ENCODE results near the gene PLS1. TPM values are rescaled to one million over a fixed set of nuclear protein-coding genes. Genes with fewer than 3 reads are reported as not detected.
A peak's percentile ranks its signal among the peaks of the same experiment; 100 is the strongest.

Gene PLS1
- total and polyA plus RNA-seq, 4 donors = 9.3 to 45.4 (median 18.7) TPM

GRCh38 chr3:142648950-142649349 lies 52.8 kb downstream of the PLS1 start:
- H3K4me1 ChIP-seq (ENCODE audit: control insufficient read depth in 5 of 5, insufficient read depth in 5 of 5, low read length in 5 of 5) = no peaks in the 10 kb centered on the region
- no peak overlapping the region for H3K9ac ChIP-seq (ENCODE audit: insufficient read depth in 1 of 2, low read length in 2 of 2)
- no peak overlapping the region for H3K4me3 ChIP-seq
- no peaks in the 10 kb centered on the region for H3K36me3 ChIP-seq (ENCODE audit: control insufficient read depth in 4 of 4, insufficient read depth in 4 of 4, low read length in 4 of 4)
- H3K27me3 ChIP-seq (ENCODE audit: control insufficient read depth in 3 of 3, insufficient read depth in 3 of 3, low read length in 2 of 3) = no peaks in the 10 kb centered on the region
- DNase-seq (no peak), ATAC-seq (ENCODE audit: insufficient read depth, low FRiP score) (no peak)
- H3K27ac ChIP-seq (ENCODE audit: low read depth in 1 of 2, low read length in 1 of 2) = no peak overlapping the region
- TF ChIP-seq, protein P1, sequence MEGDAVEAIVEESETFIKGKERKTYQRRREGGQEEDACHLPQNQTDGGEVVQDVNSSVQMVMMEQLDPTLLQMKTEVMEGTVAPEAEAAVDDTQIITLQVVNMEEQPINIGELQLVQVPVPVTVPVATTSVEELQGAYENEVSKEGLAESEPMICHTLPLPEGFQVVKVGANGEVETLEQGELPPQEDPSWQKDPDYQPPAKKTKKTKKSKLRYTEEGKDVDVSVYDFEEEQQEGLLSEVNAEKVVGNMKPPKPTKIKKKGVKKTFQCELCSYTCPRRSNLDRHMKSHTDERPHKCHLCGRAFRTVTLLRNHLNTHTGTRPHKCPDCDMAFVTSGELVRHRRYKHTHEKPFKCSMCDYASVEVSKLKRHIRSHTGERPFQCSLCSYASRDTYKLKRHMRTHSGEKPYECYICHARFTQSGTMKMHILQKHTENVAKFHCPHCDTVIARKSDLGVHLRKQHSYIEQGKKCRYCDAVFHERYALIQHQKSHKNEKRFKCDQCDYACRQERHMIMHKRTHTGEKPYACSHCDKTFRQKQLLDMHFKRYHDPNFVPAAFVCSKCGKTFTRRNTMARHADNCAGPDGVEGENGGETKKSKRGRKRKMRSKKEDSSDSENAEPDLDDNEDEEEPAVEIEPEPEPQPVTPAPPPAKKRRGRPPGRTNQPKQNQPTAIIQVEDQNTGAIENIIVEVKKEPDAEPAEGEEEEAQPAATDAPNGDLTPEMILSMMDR (IDR thresholded peaks at IDR 0.05; ENCODE audit: control extremely low read depth, extremely low read depth) = no peak
- no peaks in the 10 kb centered on the region for H3K9me3 ChIP-seq (ENCODE audit: control insufficient read depth in 4 of 4, insufficient read depth in 3 of 4, low read length in 3 of 4)
- WGBS, 2 donors = 94 to 97% methylated on average over 3 of the region's 3 CpGs

DNA sequence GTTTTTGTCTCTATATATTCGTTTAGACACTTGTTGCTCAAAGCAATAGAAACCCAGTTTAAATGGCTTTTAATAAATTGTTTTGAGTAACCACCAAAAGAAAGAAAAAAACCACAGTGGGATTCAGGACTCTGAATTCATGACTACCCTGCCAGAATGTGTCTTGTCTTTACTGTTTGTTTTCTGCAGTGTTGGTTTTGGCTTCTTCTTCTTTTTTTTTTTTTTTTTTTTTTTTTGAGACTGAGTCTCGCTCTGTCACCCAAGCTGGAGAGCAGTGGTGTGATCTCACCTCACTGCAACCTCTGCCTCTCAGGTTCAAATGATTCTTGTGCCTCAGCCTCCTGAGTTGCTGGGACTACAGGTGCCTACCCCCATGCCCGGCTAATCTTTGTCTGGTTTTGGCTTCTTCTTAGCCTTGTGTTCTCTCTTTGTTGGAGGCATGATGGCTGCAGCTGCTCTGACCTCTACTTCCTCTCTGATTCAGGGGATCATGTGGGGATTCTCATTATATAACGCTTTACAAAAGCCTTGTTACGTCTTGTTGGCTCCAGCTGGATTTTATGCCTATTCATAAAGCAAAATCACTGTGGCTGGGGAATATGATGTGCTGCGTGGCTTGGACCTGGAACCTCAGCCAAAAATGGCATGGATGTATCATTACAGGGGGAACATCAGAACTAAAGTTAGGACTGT lies 54.0 kb downstream of the PLS1 start:
- no peak overlapping the region for H3K9ac ChIP-seq (ENCODE audit: insufficient read depth in 1 of 2, low read length in 2 of 2)
- no peaks in the 10 kb centered on the region for H3K9me3 ChIP-seq (ENCODE audit: control insufficient read depth in 4 of 4, insufficient read depth in 3 of 4, low read length in 3 of 4)
- no peaks in the 10 kb centered on the region for H3K36me3 ChIP-seq (ENCODE audit: control insufficient read depth in 4 of 4, insufficient read depth in 4 of 4, low read length in 4 of 4)
- H3K27me3 ChIP-seq (ENCODE audit: control insufficient read depth in 3 of 3, insufficient read depth in 3 of 3, low read length in 2 of 3) = no peaks in the 10 kb centered on the region
- no peak overlapping the region for H3K4me3 ChIP-seq
- no peak for ATAC-seq (ENCODE audit: insufficient read depth, low FRiP score)
- no peaks in the 10 kb centered on the region for H3K4me1 ChIP-seq (ENCODE audit: control insufficient read depth in 5 of 5, insufficient read depth in 5 of 5, low read length in 5 of 5)
- DNase-seq = peak in 2 of 3 donors; percentile 17 to 41
- TF ChIP-seq, protein P1 (IDR thresholded peaks at IDR 0.05; ENCODE audit: control extremely low read depth, extremely low read depth) = no peak
- 56 to 60% methylated on average over 6 of the region's 6 CpGs for WGBS, 2 donors
- H3K27ac ChIP-seq (ENCODE audit: low read depth in 1 of 2, low read length in 1 of 2) = no peak overlapping the region

DNA sequence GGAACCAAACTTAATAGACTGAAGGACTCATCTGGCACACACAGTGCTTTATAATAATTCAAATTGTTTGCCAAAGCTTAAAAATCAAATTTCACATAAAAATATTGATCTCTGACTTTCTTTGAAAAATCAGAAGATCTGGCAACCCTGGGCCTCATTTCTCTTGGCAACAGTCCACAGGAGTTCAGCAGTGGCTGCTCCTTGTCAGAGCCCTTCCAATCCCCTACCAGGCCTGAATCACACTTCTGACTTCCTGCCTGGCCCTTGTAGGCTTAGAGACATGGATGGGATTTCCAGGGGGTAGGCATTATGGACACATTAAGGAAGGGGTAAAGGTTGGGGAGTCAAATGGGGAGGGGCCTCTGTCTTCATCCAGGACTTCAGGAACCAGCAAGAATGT lies 55.5 kb downstream of the PLS1 start:
- no peaks in the 10 kb centered on the region for H3K4me1 ChIP-seq (ENCODE audit: control insufficient read depth in 5 of 5, insufficient read depth in 5 of 5, low read length in 5 of 5)
- no peaks in the 10 kb centered on the region for H3K36me3 ChIP-seq (ENCODE audit: control insufficient read depth in 4 of 4, insufficient read depth in 4 of 4, low read length in 4 of 4)
- no peaks in the 10 kb centered on the region for H3K27me3 ChIP-seq (ENCODE audit: control insufficient read depth in 3 of 3, insufficient read depth in 3 of 3, low read length in 2 of 3)
- TF ChIP-seq, protein P1 (IDR thresholded peaks at IDR 0.05; ENCODE audit: control extremely low read depth, extremely low read depth) = no peak
- no peak overlapping the region for H3K27ac ChIP-seq (ENCODE audit: low read depth in 1 of 2, low read length in 1 of 2)
- ATAC-seq (ENCODE audit: insufficient read depth, low FRiP score) = no peak
- no peaks in the 10 kb centered on the region for H3K9me3 ChIP-seq (ENCODE audit: control insufficient read depth in 4 of 4, insufficient read depth in 3 of 4, low read length in 3 of 4)
- no peak overlapping the region for H3K9ac ChIP-seq (ENCODE audit: insufficient read depth in 1 of 2, low read length in 2 of 2)
- H3K4me3 ChIP-seq = no peak overlapping the region
- DNase-seq = peak in 1 of 3 donors; percentile 13

- TF ChIP-seq, protein P1 (IDR thresholded peaks at IDR 0.05; ENCODE audit: control extremely low read depth, extremely low read depth) = no peak
- no peaks in the 10 kb centered on the region for H3K27me3 ChIP-seq (ENCODE audit: control insufficient read depth in 3 of 3, insufficient read depth in 3 of 3, low read length in 2 of 3)
- no peak overlapping the region for H3K9ac ChIP-seq (ENCODE audit: insufficient read depth in 1 of 2, low read length in 2 of 2)
- H3K4me3 ChIP-seq = no peak overlapping the region
- no peaks in the 10 kb centered on the region for H3K36me3 ChIP-seq (ENCODE audit: control insufficient read depth in 4 of 4, insufficient read depth in 4 of 4, low read length in 4 of 4)
- 82 to 90% methylated on average over 8 of the region's 8 CpGs for WGBS, 2 donors
- ATAC-seq (ENCODE audit: insufficient read depth, low FRiP score) (no peak), DNase-seq (no peak)
- H3K4me1 ChIP-seq (ENCODE audit: control insufficient read depth in 5 of 5, insufficient read depth in 5 of 5, low read length in 5 of 5) = no peaks in the 10 kb centered on the region
- no peaks in the 10 kb centered on the region for H3K9me3 ChIP-seq (ENCODE audit: control insufficient read depth in 4 of 4, insufficient read depth in 3 of 4, low read length in 3 of 4)
- no peak overlapping the region for H3K27ac ChIP-seq (ENCODE audit: low read depth in 1 of 2, low read length in 1 of 2)
Measured at GRCh38 chr3:142652826-142653292, 56.7 kb downstream of the PLS1 start.
